BE2C (cell line): ENCODE data around the gene PTPRD.

Source experiments
- DNase-seq: peaks from one replicate; pipeline ENCODE4 v3.0.0-alpha.2; 2020
- H3K27me3 ChIP-seq: fragments of 250-450 bp; sonication (Bioruptor Pico); 2 replicates; pipeline ENCODE4 v1.5.1; 2020; ENCODE audit warnings: mild to moderate bottlenecking
- H3K36me3 ChIP-seq: fragments of 250-450 bp; sonication (Bioruptor Pico); 2 replicates; pipeline ENCODE4 v1.5.1; 2020; ENCODE audit warnings: mild to moderate bottlenecking
- H3K4me1 ChIP-seq: fragments of 250-450 bp; sonication (Bioruptor Pico); 2 replicates; pipeline ENCODE4 v1.5.1; 2020
- H3K4me3 ChIP-seq: 2 replicates; pipeline ENCODE4 v1.5.1; 2011; ENCODE audit warnings: low read depth, low read length
- H3K9me3 ChIP-seq: fragments of 250-450 bp; sonication (Bioruptor Pico); 2 replicates; pipeline ENCODE4 v1.5.1; 2020
- TF ChIP-seq, protein P1 (sequence below): IDR thresholded peaks from 2 replicates; pipeline ENCODE4 v1.5.1; 2012; ENCODE audit warnings: mild to moderate bottlenecking, low read depth, low read length

PTPRD gene

DNA sequence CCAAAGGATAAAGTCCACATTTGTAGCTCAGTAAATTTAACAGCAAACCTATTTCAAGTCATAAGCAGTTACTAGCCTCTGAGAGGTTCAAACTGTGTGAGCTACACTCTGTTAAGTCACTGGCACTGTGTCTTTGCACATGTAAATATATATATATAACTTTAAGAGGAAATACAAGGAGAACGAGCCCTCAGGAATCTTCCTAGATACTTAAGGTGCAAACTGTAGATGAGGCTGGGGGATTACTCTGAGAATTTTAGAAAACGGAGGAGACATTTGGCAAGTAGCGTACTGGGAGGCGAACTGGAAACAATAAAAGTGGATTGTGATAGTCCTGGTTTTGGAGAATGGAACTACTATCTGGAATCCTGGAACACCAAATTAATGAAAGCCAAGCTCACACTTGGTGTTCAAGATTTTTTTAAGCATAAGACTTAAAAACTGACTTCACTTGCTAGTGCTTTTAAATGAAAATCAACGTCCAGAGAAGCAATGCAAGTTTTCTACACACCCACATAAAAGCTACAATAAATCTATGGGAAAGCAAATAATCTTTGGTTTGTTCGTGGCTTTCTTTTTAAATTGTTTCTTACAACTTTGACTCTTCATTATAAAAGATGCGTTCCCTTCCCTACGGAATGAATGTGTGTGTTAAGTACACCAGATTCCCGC lies 1756.3 kb downstream of the PTPRD start:
- H3K4me3 ChIP-seq = no peak overlapping the region
- TF ChIP-seq, protein P1, sequence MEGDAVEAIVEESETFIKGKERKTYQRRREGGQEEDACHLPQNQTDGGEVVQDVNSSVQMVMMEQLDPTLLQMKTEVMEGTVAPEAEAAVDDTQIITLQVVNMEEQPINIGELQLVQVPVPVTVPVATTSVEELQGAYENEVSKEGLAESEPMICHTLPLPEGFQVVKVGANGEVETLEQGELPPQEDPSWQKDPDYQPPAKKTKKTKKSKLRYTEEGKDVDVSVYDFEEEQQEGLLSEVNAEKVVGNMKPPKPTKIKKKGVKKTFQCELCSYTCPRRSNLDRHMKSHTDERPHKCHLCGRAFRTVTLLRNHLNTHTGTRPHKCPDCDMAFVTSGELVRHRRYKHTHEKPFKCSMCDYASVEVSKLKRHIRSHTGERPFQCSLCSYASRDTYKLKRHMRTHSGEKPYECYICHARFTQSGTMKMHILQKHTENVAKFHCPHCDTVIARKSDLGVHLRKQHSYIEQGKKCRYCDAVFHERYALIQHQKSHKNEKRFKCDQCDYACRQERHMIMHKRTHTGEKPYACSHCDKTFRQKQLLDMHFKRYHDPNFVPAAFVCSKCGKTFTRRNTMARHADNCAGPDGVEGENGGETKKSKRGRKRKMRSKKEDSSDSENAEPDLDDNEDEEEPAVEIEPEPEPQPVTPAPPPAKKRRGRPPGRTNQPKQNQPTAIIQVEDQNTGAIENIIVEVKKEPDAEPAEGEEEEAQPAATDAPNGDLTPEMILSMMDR = no peak
- H3K9me3 ChIP-seq = no peaks in the 10 kb centered on the region
- H3K27me3 ChIP-seq = peaks cover 38% of the 10 kb centered on the region
- DNase-seq = no peak
- no peaks in the 10 kb centered on the region for H3K4me1 ChIP-seq
- no peaks in the 10 kb centered on the region for H3K36me3 ChIP-seq

DNA sequence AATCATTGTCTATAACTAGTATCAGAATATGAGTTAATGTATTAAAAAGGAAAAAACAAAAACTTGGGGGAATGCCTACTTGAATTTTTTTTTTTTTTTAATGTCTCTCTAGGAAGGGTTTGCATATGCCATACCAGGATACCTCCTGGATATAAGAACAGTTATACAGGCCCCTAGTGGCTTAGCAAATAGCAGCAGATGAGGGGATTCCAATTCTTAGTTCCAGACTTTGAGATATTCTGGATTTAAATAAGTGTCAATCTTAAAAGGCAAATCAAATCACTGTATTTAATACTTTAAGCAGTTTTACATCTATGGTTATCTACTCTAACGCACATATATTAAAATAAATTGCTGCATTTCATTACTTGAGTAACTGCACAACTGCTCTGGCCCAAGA lies 1757.8 kb downstream of the PTPRD start:
- H3K4me1 ChIP-seq = no peaks in the 10 kb centered on the region
- H3K9me3 ChIP-seq = no peaks in the 10 kb centered on the region
- TF ChIP-seq, protein P1 = peak; percentile 20; the same call in 1 of the 2 replicates
- H3K27me3 ChIP-seq = peaks cover 38% of the 10 kb centered on the region
- H3K36me3 ChIP-seq = no peaks in the 10 kb centered on the region
- no peak for DNase-seq
- H3K4me3 ChIP-seq = no peak overlapping the region

- no peak for DNase-seq
- Histone ChIP-seq H3K4me1 (no peaks in the 10 kb centered on the region), H3K36me3 (no peaks in the 10 kb centered on the region), H3K4me3 (no peak overlapping the region), H3K9me3 (no peaks in the 10 kb centered on the region), H3K27me3 (peaks cover 18% of the 10 kb centered on the region)
- TF ChIP-seq, protein P1 = no peak
Measured at GRCh38 chr9:8852301-8852864, 1760.4 kb downstream of the PTPRD start.

DNA sequence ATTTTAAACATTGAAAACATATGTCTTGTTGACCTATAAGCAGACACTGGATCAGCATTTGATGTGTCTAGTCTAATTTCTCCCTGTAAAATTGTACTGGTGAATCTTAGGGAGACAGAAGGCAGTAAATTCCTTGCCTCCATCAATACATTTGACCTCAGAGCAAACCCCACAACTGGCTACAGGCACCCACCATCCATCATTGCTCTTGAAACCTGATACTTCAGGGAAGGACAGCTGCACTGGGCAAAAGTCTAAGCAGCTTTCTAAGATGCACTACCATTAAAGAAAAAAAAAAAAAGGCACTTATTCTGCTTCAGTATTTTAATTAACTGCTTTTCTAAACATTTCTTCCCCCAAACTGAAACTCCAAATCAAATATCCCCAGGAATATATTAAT lies 1761.9 kb downstream of the PTPRD start:
- Histone ChIP-seq H3K27me3 (peaks cover 3% of the 10 kb centered on the region; the same call in 1 of the 2 replicates), H3K4me3 (no peak overlapping the region), H3K36me3 (no peaks in the 10 kb centered on the region), H3K9me3 (no peaks in the 10 kb centered on the region), H3K4me1 (no peaks in the 10 kb centered on the region)
- TF ChIP-seq, protein P1 = no peak
- DNase-seq = no peak

DNA sequence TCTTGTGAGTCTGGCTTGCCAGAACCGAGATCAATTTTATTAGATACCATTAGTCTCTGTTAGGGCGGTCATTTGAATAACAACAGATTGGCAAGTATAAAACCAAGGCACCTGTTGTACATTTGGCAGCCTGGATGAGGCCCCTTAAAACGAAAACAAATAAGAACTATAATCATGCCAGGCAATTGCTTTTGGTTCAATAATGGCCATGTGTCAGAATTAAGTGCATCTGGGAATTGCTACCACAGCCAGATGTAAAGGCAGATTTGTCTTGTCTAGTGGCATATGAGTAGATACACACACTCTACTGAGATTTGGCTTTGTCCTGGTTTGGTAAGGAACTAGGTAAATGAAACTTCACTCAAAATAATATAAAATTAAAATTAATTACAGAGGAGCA lies 1767.0 kb downstream of the PTPRD start:
- Histone ChIP-seq H3K4me1 (no peaks in the 10 kb centered on the region), H3K4me3 (no peak overlapping the region), H3K9me3 (no peaks in the 10 kb centered on the region; the same call in 1 of the 2 replicates), H3K27me3 (no peaks in the 10 kb centered on the region), H3K36me3 (no peaks in the 10 kb centered on the region)
- TF ChIP-seq, protein P1 = no peak
- no peak for DNase-seq

DNA sequence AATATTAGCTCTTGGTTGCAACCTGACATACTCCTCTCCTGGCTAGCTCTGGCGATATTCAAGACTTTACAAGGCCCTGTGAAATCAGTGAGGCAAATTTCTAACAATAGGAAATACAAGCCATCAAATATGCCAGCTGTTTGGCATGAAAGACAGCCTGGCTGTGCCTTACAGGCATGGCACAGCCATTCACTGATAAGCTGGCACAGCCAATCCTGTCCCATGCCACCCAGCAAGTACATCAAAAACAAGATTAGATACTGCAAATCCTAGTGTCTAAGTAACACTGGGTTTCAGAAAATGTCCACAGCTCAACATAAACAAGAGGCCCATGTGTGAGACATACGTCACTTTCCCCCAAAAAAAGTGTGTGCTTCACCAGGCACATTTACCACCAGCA lies 1767.4 kb downstream of the PTPRD start:
- no peaks in the 10 kb centered on the region; the same call in 1 of the 2 replicates for H3K9me3 ChIP-seq
- no peak overlapping the region for H3K4me3 ChIP-seq
- DNase-seq = no peak
- TF ChIP-seq, protein P1 = no peak
- no peaks in the 10 kb centered on the region for H3K27me3 ChIP-seq
- no peaks in the 10 kb centered on the region for H3K36me3 ChIP-seq
- no peaks in the 10 kb centered on the region for H3K4me1 ChIP-seq
